NCI-H2029 treated with DMSO at 0.1 percent for 48 hours (cell line): Measurements from ENCODE around the gene PICALM.
"Not testable (repeated sequence)": the region's sequence is repeated elsewhere in the genome, so short reads cannot be mapped to it uniquely, and the experiment has no call there.

Experiments used
- DNase-seq: peaks from one replicate; lab custom pipeline; 2025; lab: John Stamatoyannopoulos, UW

PICALM gene, protein sequence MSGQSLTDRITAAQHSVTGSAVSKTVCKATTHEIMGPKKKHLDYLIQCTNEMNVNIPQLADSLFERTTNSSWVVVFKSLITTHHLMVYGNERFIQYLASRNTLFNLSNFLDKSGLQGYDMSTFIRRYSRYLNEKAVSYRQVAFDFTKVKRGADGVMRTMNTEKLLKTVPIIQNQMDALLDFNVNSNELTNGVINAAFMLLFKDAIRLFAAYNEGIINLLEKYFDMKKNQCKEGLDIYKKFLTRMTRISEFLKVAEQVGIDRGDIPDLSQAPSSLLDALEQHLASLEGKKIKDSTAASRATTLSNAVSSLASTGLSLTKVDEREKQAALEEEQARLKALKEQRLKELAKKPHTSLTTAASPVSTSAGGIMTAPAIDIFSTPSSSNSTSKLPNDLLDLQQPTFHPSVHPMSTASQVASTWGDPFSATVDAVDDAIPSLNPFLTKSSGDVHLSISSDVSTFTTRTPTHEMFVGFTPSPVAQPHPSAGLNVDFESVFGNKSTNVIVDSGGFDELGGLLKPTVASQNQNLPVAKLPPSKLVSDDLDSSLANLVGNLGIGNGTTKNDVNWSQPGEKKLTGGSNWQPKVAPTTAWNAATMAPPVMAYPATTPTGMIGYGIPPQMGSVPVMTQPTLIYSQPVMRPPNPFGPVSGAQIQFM

DNA sequence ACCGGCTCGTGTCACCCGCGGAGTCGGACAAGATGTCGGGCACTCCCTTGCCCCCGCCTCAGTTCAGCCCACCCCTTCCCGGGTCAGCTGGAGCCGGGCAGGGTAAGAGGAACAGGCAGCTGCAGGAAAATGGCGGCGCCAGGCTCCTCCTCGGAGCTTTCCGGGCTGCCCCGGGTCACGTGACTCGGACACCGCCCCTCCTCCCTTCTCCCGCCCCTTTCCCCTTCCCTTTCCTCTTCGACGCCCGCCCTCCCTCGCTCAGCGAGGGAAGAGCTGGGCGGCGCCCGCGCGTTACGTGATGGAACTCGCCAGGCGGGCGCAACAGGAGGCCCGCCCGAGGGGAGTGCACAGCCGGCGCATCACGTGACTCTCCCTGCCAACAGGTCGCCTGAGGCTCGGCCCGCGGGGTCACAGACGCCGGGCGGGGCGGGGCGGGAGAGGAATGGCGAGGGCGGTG is at the start of gene PICALM:
TSS of gene PICALM (minus strand) at position 134 of the 457 bp plus-strand sequence. CDS start 304 bp downstream, outside the sequence.
- DNase-seq = peak; percentile 92

DNA sequence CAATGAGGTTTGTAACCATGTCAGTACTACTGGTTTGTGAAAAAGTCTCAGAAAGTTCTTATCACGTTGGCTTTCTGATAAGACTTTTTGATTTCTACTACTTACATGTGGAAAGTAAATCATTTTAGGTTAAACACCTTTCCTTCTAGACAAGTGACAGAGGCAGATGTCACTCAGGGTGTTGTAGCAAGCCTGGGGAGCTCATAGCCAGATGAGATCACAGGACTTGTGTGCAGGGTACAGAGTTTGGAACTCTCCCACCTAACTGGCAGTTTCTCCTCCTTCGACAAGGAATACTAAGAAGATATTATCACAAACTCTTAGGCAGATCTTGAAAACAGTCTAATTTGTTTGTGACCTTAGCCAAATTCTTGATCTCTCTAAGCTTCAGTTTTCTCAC is 49.4 kb upstream of the PICALM start:
- no peak for DNase-seq

DNA sequence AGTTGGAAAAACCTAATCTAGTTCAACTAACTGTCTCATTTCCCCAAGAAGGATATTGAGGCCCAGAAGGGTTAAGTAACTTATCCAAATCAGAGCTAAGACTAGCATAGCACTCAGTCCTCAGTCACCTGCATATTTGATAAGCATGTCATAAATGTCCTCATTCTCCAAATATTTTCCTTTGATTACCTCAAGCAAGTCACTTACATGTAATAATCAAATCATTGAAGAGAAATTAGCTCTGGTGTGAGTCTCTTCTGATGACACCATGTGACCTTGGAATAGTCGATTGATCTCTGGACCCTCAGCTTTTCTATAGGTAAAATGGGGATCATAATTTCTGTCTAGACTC is 48.8 kb upstream of the PICALM start:
- no peak for DNase-seq

DNA sequence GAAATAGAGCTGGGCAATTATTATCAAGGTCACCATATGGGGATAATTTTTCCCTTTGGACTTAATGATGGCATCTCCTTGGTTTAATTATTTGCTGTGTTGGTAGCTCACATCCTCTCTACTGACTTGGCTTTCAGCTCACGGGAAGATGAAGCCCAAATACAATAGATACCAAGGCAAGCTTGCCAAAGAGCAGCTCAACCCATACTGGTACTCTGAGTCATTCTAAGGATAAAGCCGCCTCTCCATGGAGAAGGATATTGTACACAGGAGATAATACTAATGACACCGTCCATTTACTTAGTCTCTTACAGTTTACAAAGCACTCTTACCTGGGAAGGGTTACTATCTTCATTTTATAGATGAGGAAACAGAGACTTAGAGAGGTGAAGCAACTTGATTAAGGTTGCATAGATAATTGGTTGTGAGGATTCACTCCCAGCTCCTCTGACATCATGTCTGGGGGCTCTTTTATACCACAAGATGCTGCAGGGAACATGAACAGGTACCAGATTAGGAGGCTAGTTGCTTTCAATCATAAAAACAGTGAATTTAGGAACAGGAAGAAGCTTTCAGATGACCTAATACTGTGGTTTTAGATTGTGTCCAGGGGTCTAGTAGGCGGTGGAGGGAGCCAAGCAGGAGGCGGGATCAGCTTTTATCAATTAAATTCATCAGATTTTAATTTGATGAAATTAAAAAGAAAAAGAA is 48.3 kb upstream of the PICALM start:
- DNase-seq = no peak

DNA sequence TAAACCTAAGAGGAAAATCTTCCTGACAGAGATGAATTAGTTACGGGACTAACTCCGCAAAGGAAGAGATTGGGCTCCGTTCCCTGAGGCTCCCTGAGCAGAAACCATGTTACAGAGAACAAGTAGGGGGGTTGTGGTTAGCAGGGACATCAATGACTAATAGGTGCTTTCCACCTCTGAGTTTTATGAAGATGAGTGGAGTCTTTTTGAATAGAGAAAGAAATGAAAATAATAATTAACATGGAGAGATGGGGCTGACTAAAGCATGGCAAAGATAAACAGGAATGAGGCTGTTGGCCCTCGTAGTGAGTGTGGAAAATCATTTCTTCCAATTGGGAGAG is 47.5 kb upstream of the PICALM start:
- no peak for DNase-seq

DNA sequence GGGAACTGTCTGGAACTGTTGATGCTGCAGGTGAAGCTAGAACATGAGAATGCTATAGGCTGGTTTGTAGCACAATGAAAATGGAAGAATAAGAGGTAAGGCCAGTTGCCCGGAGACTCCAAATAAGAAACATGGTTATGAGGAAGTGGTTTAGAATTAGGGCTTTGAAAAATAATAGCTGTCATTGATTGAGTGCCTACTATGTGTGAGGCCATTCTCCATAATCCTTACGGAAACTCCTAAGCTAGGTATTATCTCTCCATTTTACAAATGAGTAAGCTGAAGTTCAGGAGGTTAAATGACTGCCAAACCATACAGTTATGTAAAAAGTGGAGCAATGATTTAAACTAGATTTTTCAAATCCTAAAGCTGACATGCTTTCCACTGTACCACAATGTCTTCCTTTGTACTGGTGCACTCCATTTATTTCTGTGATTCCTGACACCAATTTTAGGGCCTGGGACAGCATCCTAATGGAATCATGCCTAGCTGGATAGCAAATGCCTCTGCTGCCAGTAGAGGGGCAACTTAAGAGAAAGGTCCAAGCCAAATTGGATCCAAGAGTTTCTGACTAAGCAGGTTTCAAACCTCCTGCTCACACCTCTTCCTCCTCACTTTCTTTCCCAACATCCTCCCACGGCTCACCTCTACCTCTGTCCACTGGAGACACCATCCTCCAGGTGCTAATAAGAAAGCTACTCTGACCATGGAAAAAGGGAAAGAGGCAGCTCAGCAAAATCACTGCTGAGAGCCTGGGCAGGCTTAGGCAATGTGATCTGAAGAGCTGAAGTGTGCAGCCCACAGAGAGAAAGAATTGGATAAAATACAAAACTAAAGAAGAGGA is 46.9 kb upstream of the PICALM start:
- DNase-seq = no peak

DNA sequence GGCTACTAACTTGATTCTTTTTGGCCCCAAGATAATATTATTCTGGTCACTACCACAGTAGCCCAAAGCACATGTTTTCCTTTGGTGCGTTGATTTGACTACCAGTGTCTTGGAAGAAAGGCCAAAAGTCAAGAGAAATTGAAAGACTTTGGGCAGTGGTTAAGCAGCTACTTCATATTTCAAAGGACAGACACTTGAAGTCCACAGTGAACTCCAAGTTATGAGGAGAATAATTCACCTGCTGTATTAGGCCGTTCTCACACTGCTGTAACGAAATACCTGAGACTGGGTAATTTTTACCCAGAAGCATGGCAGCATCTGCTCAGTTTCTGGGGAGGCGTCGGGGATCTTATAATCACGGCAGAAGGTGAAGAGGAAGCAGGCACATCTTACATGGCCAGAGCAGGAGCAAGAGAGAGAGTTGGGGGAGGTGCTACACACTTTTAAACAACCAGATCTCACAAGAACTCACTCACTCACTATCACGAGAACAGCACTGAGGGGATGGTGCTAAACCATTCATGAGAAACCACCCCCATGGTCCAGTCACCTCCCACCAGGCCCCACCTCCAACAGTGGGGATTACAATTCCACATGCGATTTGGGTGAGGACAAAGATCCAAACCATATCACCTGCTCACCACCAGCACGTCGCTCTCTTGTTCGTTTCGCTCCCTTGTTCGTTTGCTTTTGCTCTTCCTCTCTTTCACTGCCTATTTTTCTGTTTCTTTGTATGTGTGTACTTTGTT is 40.2 kb upstream of the PICALM start:
- no peak for DNase-seq

DNA sequence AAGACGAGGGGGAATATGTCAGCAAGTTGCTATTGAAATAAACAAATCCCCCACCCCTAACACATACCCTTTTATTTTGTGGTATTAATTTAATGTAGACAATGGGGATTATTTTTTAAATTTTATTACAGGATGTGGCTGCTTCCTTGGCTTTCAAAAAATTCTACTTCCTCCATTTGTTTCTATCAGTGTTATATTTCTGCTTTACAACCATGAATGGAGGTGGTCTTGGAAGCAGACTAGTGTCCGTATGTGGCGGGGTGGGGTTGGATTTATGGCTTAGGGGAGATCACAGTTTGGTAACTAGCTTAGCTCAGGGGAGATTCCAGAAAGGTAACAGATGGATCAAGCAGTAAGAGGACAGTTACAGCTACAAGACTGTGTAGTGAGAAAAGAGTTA is 39.3 kb upstream of the PICALM start:
- no peak for DNase-seq

DNA sequence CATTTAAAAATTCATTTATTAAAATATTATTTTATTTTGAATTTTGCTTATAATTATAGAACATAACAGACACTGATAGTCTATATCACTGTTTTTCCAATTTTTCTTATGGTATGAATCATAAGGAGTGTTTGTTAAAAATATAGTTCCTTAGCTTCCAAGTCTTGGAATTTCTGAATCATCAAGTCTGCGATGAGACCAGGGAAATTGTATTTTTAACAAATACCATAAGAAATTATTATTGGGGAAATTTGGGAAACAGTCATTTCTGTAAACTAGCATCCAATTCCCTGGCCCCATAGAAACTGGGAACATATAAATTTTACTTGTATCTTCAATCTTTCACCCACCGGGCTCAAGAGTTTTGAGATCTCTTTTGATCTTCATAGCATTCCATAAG is 38.0 kb upstream of the PICALM start:
- DNase-seq = no peak

DNA sequence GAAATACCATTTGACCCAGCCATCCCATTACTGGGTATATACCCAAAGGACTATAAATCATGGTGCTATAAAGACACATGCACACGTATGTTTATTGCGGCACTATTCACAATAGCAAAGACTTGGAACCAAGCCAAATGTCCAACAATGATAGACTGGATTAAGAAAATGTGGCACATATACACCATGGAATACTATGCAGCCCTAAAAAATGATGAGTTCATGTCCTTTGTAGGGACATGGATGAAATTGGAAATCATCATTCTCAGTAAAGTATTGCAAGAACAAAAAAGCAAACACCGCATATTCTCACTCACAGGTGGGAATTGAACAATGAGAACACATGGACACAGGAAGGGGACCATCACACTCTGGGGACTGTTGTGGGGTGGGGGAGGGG is 37.1 kb upstream of the PICALM start:
- DNase-seq = not testable (repeated sequence)

DNA sequence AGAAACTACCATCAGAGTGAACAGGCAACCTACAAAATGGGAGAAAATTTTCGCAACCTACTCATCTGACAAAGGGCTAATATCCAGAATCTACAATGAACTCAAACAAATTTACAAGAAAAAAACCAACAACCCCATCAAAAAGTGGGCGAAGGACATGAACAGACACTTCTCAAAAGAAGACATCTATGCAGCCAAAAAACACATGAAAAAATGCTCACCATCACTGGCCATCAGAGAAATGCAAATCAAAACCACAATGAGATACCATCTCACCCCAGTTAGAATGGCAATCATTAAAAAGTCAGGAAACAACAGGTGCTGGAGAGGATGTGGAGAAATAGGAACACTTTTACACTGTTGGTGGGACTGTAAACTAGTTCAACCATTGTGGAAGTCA is 36.7 kb upstream of the PICALM start:
- not testable (repeated sequence) for DNase-seq

DNA sequence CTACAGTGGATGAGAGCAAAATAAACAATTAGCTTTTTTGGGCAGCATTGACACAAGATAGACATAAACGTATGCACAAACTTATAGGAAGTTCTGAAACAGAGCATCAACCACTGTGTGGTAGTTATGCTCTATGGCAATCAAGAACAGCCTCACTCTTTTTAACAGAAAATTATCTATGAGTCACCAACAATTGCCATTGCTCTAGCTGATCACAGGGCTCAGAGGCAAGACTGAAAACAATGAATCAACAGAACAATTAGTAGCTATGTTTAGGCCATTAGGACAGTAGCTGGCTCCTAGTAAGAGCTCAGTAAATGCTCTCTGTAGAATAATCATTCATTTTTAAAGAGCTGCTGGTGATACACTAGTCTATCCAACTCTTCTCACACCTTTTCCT is 34.9 kb upstream of the PICALM start:
- no peak for DNase-seq

DNA sequence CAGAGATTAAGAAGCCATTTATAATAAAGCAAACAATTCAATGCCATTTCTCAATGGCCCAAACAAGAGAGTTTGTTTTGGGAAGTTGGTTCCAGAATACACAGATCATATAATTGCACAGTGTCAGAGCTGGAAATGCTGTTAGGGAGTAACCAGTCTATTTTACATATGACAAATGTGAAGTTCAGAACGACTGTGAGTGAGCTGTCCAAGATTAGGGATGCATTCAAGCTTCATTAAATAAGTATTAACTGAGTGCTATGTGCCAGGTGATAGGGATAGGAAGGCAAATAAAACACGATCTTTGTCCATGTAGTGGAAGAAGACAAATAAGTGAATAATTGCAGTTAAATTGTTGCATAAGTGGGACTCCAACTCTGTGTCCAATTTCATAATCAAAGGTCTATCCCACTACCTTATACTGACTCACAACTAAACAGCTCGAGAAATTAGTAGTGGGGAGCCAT is 33.1 kb upstream of the PICALM start:
- no peak for DNase-seq

DNA sequence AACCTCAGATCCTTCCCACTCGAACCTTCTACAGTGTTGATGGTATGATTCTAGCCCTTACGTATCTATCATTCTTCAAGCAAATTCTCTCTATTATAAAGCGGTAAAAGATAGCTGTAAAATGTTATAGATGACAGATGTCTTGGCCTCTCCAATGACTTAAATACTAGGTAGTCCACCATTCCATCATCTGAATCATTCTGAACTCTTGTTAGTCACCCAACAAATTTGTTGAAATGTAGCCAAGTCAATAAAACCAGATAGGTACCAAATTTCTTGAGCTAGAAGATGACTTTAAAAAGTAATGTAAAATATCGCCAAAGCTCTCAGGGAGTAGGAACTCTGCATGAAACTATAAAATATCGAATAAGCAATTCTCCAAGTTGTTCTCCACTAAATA is 32.6 kb upstream of the PICALM start:
- no peak for DNase-seq

DNA sequence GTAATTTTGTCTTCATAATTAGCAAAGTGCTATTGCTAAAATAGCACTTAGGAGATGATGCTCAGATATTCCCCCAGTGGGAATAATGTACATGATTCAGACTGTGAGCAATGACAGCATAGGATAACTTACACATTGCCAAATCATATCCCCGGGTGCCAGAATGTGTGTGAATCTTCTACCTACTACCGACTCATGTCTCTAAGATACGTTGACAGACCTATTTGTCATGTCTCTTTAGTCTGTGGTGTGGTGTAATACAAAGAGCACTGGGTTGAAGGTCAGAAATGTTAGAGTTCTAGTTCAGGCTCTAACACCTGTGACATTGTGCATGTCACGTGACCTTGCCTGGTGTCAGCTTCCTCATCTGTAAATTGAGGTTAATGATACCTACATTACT is 31.0 kb upstream of the PICALM start:
- no peak for DNase-seq

DNA sequence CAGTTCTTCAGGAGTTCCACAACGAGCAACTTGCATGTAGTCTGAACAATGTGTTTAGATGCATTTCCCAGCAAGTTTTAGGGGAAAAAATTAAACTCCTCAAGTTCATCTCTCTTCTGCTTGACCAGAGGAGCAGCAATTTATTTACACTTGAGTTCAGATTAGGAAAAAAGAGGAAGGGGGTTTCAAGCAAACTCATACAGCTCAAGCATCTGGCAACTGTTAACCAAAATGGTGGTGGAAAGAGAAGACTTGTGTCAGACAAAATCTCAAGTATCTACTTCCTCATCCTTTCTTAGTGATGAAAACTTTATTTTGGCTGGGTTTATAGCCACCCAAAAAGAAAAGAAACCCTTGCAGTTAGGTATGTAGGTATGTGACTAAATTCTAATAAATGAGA is 29.1 kb upstream of the PICALM start:
- no peak for DNase-seq

DNA sequence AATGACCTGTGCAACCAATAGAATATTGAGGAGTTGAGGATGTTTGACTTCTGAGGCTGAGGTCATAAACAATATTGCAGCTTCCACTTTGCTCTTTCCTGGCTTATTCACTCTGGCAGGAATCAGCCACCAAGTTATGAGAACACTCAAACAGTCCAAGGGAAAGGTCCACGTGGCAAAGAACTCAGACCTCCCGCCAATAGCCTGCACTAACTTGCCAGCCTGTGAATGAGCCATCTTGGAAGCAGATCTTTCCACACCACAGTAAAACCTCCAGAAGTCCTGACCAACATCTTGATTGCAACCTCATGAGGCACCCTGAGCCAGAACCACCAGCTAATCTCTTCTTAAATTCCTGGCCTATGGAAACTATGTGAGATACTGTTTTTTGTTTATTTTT is 22.7 kb upstream of the PICALM start:
- no peak for DNase-seq

DNA sequence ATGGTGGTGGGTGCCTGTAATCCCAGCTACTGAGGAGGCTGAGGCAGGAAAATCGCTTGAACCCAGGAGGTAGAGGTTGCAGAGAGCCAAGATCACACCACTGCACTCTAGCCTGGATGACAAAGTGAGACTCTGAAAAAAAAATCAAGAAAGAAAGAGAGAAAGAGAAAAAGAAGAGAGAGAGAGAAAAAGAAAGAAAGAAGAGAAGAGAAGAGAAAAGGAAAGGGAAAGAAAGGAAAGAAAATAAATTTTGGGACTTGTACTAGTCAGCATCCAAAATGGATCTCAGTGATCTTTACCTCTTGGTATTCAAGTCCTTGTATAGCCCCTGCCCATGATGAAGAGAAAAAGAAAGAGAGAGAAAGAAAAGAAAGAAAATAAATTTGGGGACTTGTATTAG is 22.2 kb upstream of the PICALM start:
- no peak for DNase-seq

DNA sequence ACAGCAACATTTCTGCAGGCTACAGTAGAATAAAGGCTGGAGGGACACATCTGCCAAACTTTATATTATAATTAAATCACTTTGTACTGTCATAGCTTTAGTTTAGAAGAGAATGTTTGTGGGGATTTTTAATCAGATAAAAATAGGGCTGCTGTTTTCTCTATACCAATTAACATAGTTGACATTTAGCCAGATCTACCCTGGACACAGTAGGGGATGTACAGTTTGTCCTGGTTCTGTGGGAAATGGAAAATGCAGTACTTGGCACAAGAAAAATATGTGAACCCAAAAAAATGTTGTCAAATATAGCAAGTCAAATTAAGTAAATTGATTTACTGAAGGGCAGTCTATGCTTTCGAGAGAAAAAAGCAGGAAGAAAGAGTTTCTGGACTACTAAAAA is 20.8 kb upstream of the PICALM start:
- DNase-seq = no peak

DNA sequence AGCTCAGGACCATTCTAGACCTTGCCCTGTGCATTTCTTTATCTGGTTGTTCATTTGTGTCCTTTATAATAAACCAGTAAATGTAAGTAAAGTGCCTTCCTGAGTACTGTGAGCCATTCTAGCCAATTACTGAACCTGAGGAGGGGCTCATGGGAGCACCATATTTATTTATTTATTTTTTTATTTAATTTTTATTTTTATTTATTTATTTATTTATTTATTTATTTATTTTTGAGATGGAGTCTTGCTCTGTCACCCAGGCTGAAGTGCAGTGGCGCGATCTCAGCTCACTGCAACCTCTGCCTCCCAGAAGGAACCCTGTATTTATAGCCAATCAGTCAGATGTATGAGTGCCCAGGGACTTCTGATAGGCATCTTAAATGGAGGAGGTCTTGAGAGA is 18.8 kb upstream of the PICALM start:
- DNase-seq = not testable (repeated sequence)

DNA sequence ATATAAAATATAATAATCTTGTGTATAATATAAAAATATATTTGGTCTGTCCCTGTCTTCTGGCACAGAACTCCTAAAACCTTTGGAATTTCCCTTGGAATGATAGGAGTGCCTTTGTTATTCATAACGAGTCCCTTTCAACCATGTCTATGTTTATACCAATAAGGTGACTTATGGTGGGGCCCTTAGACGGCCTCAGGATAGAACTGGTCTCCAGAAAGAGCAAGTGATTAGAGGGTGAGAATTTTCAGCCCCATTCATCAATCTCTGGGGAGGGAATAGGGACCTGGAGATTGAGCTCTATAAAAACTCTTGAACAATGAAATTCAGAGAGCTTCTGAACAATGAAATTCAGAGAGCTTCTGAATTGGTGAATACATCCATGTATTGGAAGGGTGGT is 18.4 kb upstream of the PICALM start:
- DNase-seq = no peak
